Measurements from ENCODE around the gene IPO9. TPM values are rescaled to one million over a fixed set of nuclear protein-coding genes. Genes with fewer than 3 reads are reported as not detected.

The IPO9 gene
- total and polyA plus RNA-seq, 2 donors (not counting 1 experiment from before 2014, with no cell fraction given) = 13.3 to 56.9 TPM

GRCh38 chr1:201818971-201819750, 9.8 kb upstream of the IPO9 start:
- DNase-seq (no peak), ATAC-seq (ENCODE audit: low read depth) (no peak)
- Histone ChIP-seq H3K79me2 (ENCODE audit: control insufficient read depth, insufficient read depth, low read length) (no peaks in the 10 kb centered on the region), H3K4me3 (ENCODE audit: control extremely low read depth in 1 of 5, extremely low read depth in 1 of 5, insufficient read depth in 1 of 5, low read depth in 2 of 5, low read length in 4 of 5) (no peak overlapping the region), H2AFZ (ENCODE audit: insufficient read depth, low read depth, low read length, poor library complexity, severe bottlenecking) (no peak overlapping the region), H3K9ac (ENCODE audit: low read length) (no peak overlapping the region), H3K36me3 (replicated peaks in 1 of 2; ENCODE audit: control extremely low read depth in 1 of 2, control insufficient read depth in 1 of 2, extremely low read depth in 1 of 2, insufficient read depth in 2 of 2, low read length in 1 of 2) (peaks cover 0 to 2% of the 10 kb centered on the region in 2 experiments), H4K20me1 (ENCODE audit: control insufficient read depth, insufficient read depth, low read length, poor library complexity, severe bottlenecking) (no peaks in the 10 kb centered on the region), H3K27ac (ENCODE audit: low read length in 2 of 2) (no peak overlapping the region), H3K4me2 (replicated peaks; ENCODE audit: low read depth, low read length, poor library complexity, severe bottlenecking) (no peak overlapping the region), H3K27me3 (replicated peaks in 1 of 4; ENCODE audit: control extremely low read depth in 1 of 4, control insufficient read depth in 3 of 4, insufficient read depth in 4 of 4, low read length in 3 of 4) (no peaks in the 10 kb centered on the region), H3K4me1 (ENCODE audit: control insufficient read depth in 2 of 2, insufficient read depth in 2 of 2, low read length in 2 of 2) (no peaks in the 10 kb centered on the region), H3K9me3 (ENCODE audit: control extremely low read depth in 1 of 3, control insufficient read depth in 2 of 3, insufficient read depth in 1 of 3, low read length in 2 of 3) (no peaks in the 10 kb centered on the region)
- Mint-ChIP-seq H3K27me3 (no peaks in the 10 kb centered on the region), H3K27ac (no peak overlapping the region), H3K4me3 (no peak overlapping the region), H3K9me3 (ENCODE audit: insufficient read depth) (no peaks in the 10 kb centered on the region), H3K4me1 (no peaks in the 10 kb centered on the region)
- CTCF ChIA-PET = interaction anchor here (0.7 kb wide), 1 partner anchor 316 kb away, joined by 3 read pairs; no protein-coding TSS in a partner anchor
- POLR2A ChIA-PET = no interaction called here
- intact Hi-C loops (cut with micrococcal nuclease) = no loop called here
- TF ChIP-seq EZH2 (IDR thresholded peaks at IDR 0.05; ENCODE audit: borderline replicate concordance, insufficient read depth, low read depth, low read length, poor library complexity, severe bottlenecking) (no peak), CTCF (IDR thresholded peaks at IDR 0.05) (no peak)
- WGBS (ENCODE audit: insufficient coverage) = 96% methylated on average over 3 of the region's 5 CpGs

- POLR2A ChIA-PET = no interaction called here
Observed at GRCh38 chr1:201820413-201820812, 8.5 kb upstream of the IPO9 start.

More at GRCh38 chr1:201820413-201820812, 8.5 kb upstream of the IPO9 start:
- ATAC-seq (ENCODE audit: low read depth) (no peak), DNase-seq (no peak)
- Mint-ChIP-seq H3K27ac (no peak overlapping the region), H3K4me3 (no peak overlapping the region), H3K4me1 (no peaks in the 10 kb centered on the region), H3K27me3 (no peaks in the 10 kb centered on the region), H3K9me3 (ENCODE audit: insufficient read depth) (no peaks in the 10 kb centered on the region)
- CTCF ChIA-PET = no interaction called here
- Histone ChIP-seq H3K4me2 (replicated peaks; ENCODE audit: low read depth, low read length, poor library complexity, severe bottlenecking) (no peak overlapping the region), H4K20me1 (ENCODE audit: control insufficient read depth, insufficient read depth, low read length, poor library complexity, severe bottlenecking) (no peaks in the 10 kb centered on the region), H3K4me1 (ENCODE audit: control insufficient read depth in 2 of 2, insufficient read depth in 2 of 2, low read length in 2 of 2) (no peaks in the 10 kb centered on the region), H3K27me3 (replicated peaks in 1 of 4; ENCODE audit: control extremely low read depth in 1 of 4, control insufficient read depth in 3 of 4, insufficient read depth in 4 of 4, low read length in 3 of 4) (no peaks in the 10 kb centered on the region), H3K4me3 (ENCODE audit: control extremely low read depth in 1 of 5, extremely low read depth in 1 of 5, insufficient read depth in 1 of 5, low read depth in 2 of 5, low read length in 4 of 5) (no peak overlapping the region), H3K79me2 (ENCODE audit: control insufficient read depth, insufficient read depth, low read length) (no peaks in the 10 kb centered on the region), H3K36me3 (replicated peaks in 1 of 2; ENCODE audit: control extremely low read depth in 1 of 2, control insufficient read depth in 1 of 2, extremely low read depth in 1 of 2, insufficient read depth in 2 of 2, low read length in 1 of 2) (peaks cover 0 to 2% of the 10 kb centered on the region in 2 experiments), H3K9ac (ENCODE audit: low read length) (no peak overlapping the region), H2AFZ (ENCODE audit: insufficient read depth, low read depth, low read length, poor library complexity, severe bottlenecking) (no peak overlapping the region), H3K27ac (ENCODE audit: low read length in 2 of 2) (no peak overlapping the region), H3K9me3 (ENCODE audit: control extremely low read depth in 1 of 3, control insufficient read depth in 2 of 3, insufficient read depth in 1 of 3, low read length in 2 of 3) (no peaks in the 10 kb centered on the region)
- 100% methylated on average over 1 of the region's 2 CpGs for WGBS (ENCODE audit: insufficient coverage)
- intact Hi-C loops (cut with micrococcal nuclease) = no loop called here
- TF ChIP-seq EZH2 (IDR thresholded peaks at IDR 0.05; ENCODE audit: borderline replicate concordance, insufficient read depth, low read depth, low read length, poor library complexity, severe bottlenecking) (no peak), CTCF (IDR thresholded peaks at IDR 0.05) (no peak)
